Measurements from ENCODE around the gene CC2D1A. TPM values are rescaled to one million over a fixed set of nuclear protein-coding genes. Genes with fewer than 3 reads are reported as not detected.

CC2D1A gene
- total and polyA plus RNA-seq, 2 donors (not counting 1 experiment from before 2014, with no cell fraction given) = 34.3 to 47.2 TPM

DNA sequence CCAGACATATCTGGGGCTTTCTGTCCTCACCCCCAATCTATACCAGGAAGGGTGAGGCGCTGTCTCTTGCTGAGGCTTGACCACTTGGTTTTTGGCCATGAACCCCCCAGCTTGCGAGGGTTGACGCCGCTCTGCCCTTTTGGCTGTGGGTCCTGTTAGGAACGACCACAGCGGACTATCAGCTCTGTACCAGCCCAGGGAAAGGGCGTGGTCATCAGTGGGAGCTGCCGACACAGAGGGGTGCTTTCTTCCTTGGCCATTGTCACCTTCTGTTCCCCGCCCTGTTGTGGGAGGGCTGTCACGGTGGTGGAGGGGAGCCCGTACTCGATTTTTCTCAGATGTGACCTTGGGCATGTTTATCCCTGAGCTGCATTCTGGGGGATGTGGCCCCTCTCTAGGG is 52.0 kb downstream of the CC2D1A start:
- H3K4me2 ChIP-seq (replicated peaks; ENCODE audit: low read depth, low read length, poor library complexity, severe bottlenecking) = no peak overlapping the region
- H3K79me2 ChIP-seq (ENCODE audit: control insufficient read depth, insufficient read depth, low read length) = peaks cover 18% of the 10 kb centered on the region
- 94% methylated on average over 12 of the region's 12 CpGs for WGBS (ENCODE audit: insufficient coverage)

More for the DNA sequence above, 52.0 kb downstream of the CC2D1A start:
- DNase-seq (no peak), ATAC-seq (ENCODE audit: low read depth) (no peak)
- H3K9me3 ChIP-seq (ENCODE audit: control extremely low read depth in 1 of 3, control insufficient read depth in 2 of 3, insufficient read depth in 1 of 3, low read length in 2 of 3) = no peaks in the 10 kb centered on the region
- intact Hi-C loops (cut with micrococcal nuclease) = no loop called here
- POLR2A ChIA-PET = no interaction called here
- TF ChIP-seq EZH2 (IDR thresholded peaks at IDR 0.05; ENCODE audit: borderline replicate concordance, insufficient read depth, low read depth, low read length, poor library complexity, severe bottlenecking) = no peak
- TF ChIP-seq, protein P1, sequence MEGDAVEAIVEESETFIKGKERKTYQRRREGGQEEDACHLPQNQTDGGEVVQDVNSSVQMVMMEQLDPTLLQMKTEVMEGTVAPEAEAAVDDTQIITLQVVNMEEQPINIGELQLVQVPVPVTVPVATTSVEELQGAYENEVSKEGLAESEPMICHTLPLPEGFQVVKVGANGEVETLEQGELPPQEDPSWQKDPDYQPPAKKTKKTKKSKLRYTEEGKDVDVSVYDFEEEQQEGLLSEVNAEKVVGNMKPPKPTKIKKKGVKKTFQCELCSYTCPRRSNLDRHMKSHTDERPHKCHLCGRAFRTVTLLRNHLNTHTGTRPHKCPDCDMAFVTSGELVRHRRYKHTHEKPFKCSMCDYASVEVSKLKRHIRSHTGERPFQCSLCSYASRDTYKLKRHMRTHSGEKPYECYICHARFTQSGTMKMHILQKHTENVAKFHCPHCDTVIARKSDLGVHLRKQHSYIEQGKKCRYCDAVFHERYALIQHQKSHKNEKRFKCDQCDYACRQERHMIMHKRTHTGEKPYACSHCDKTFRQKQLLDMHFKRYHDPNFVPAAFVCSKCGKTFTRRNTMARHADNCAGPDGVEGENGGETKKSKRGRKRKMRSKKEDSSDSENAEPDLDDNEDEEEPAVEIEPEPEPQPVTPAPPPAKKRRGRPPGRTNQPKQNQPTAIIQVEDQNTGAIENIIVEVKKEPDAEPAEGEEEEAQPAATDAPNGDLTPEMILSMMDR (IDR thresholded peaks at IDR 0.05) = no peak
- Mint-ChIP-seq H3K27ac (no peak overlapping the region), H3K9me3 (ENCODE audit: insufficient read depth) (no peaks in the 10 kb centered on the region), H3K27me3 (no peaks in the 10 kb centered on the region), H3K4me1 (peaks cover 11% of the 10 kb centered on the region), H3K4me3 (no peak overlapping the region)
- peaks cover 49% of the 10 kb centered on the region for H4K20me1 ChIP-seq (ENCODE audit: control insufficient read depth, insufficient read depth, low read length, poor library complexity, severe bottlenecking)
- H2AFZ ChIP-seq (ENCODE audit: insufficient read depth, low read depth, low read length, poor library complexity, severe bottlenecking) = no peak overlapping the region
- H3K4me3 ChIP-seq (ENCODE audit: control extremely low read depth in 1 of 5, extremely low read depth in 1 of 5, insufficient read depth in 1 of 5, low read depth in 2 of 5, low read length in 4 of 5) = no peak overlapping the region
- H3K27me3 ChIP-seq (replicated peaks in 1 of 4; ENCODE audit: control extremely low read depth in 1 of 4, control insufficient read depth in 3 of 4, insufficient read depth in 4 of 4, low read length in 3 of 4) = no peaks in the 10 kb centered on the region
- CTCF ChIA-PET = interaction anchor here (0.5 to 1.9 kb wide), 2 partner anchors 73 to 333 kb away, joined by 3 to 5 read pairs; partner anchors contain the start of gene IL27RA
- no peak overlapping the region for H3K9ac ChIP-seq (ENCODE audit: low read length)
- peaks cover 0 to 63% of the 10 kb centered on the region in 2 experiments for H3K36me3 ChIP-seq (replicated peaks in 1 of 2; ENCODE audit: control extremely low read depth in 1 of 2, control insufficient read depth in 1 of 2, extremely low read depth in 1 of 2, insufficient read depth in 2 of 2, low read length in 1 of 2)
- peaks cover 10% of the 10 kb centered on the region in 2 donors for H3K4me1 ChIP-seq (ENCODE audit: control insufficient read depth in 2 of 2, insufficient read depth in 2 of 2, low read length in 2 of 2)
- H3K27ac ChIP-seq (ENCODE audit: low read length in 2 of 2) = no peak overlapping the region

All from B cell (primary cell).